HS-27A (cell line): ENCODE data around the gene MRPL33.

Source experiments
- DNase-seq: peaks from one replicate; pipeline ENCODE4 v3.0.0-alpha.2; 2012; ENCODE audit warnings: low read depth, missing footprints

The MRPL33 gene

GRCh38 chr2:27809761-27810241 is 38.3 kb downstream of the MRPL33 start:
- DNase-seq, result peak; percentile 55

GRCh38 chr2:27810455-27810854 is 38.9 kb downstream of the MRPL33 start:
- DNase-seq, result no peak

GRCh38 chr2:27811768-27812167 is 40.2 kb downstream of the MRPL33 start:
- DNase-seq, result no peak

- no peak for DNase-seq
These were observed 43.2 kb downstream of the MRPL33 start for GRCh38 chr2:27814758-27815157.

GRCh38 chr2:27815860-27816438 is 44.4 kb downstream of the MRPL33 start:
- DNase-seq, result no peak

GRCh38 chr2:27822049-27822448 is 50.5 kb downstream of the MRPL33 start:
- DNase-seq, result no peak

- DNase-seq, result no peak
These were observed 51.6 kb downstream of the MRPL33 start for GRCh38 chr2:27823135-27823534.

DNA sequence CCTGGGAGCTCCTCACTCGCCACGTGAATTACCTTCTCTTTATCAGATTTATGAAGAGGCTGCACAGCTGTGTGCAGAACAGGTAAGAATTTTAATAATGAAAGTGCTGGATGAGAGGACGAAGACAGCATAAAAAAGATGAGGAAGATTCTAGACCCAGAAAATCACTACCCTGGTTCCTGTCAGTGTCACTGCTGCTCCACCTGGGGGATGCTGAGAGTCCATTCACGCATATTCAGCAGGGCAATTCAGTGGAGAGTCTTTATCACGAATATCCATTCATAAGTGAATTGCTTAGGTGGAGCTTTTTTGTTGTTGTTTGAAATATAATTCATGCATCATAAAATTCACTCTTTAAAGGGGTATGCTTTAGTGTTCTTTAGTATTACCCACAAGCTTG is 52.0 kb downstream of the MRPL33 start:
- no peak for DNase-seq

DNA sequence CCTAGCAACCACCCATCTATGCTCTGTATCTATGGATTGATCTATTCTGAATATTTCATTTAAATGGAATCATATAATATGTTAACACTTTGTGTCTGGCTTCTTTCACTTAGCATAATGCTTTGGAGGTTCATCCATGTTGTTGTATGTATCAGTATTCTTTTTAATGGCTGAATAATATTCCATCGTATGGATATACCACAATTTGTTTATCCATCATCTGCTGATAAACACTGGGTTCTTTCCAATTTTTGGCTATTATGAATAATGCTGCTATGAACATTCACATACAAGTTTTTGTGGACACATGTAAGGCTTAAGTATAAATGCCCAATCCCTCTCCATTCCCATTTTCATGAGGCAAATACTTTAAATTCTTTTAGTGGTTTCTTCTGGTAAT is 52.9 kb downstream of the MRPL33 start:
- DNase-seq, result no peak

- DNase-seq, result no peak
These were observed 56.8 kb downstream of the MRPL33 start for GRCh38 chr2:27828305-27828704.
